Astrocyte of the cerebellum (primary cell): Measurements from ENCODE around the gene PDZD4.

Experiments used
- DNase-seq: peaks from one replicate; pipeline ENCODE4 v3.0.0-alpha.2; 2011; ENCODE audit warnings: low read depth
- H3K4me3 ChIP-seq: 2 replicates; pipeline ENCODE4 v1.5.1; 2011; ENCODE audit warnings: mild to moderate bottlenecking, low read depth, low read length, moderate library complexity
- CTCF ChIP-seq: IDR thresholded peaks from 2 replicates; pipeline ENCODE4 v1.5.1; 2012; ENCODE audit warnings: low read length, low read depth, moderate library complexity, mild to moderate bottlenecking; ENCODE audit errors: missing control alignments
- in situ Hi-C: cut with HindIII; loops from 2 replicates; pipeline ENCODE4 v1.10.0; 2017; ENCODE audit warnings: low sequenced_read_pairs

PDZD4 gene

GRCh38 chrX:153876112-153876491 lies 45.8 kb upstream of the PDZD4 start:
- no peak overlapping the region for H3K4me3 ChIP-seq
- DNase-seq: no peak
- in situ Hi-C loops: no loop called here
- TF ChIP-seq CTCF: no peak

- no peak overlapping the region for H3K4me3 ChIP-seq
- in situ Hi-C loops: no loop called here
- no peak for DNase-seq
- TF ChIP-seq CTCF: no peak
Measured at GRCh38 chrX:153875391-153876111, 45.2 kb upstream of the PDZD4 start.

GRCh38 chrX:153874366-153875125 lies 44.2 kb upstream of the PDZD4 start:
- DNase-seq: no peak
- no peak overlapping the region for H3K4me3 ChIP-seq
- in situ Hi-C loops: no loop called here
- TF ChIP-seq CTCF: no peak

- no peak for TF ChIP-seq CTCF
- H3K4me3 ChIP-seq: no peak overlapping the region
- no peak for DNase-seq
- in situ Hi-C loops: no loop called here
Measured at GRCh38 chrX:153874085-153874365, 43.7 kb upstream of the PDZD4 start.

GRCh38 chrX:153873282-153874084 lies 43.1 kb upstream of the PDZD4 start:
- TF ChIP-seq CTCF: no peak
- in situ Hi-C loops: no loop called here
- no peak overlapping the region for H3K4me3 ChIP-seq
- DNase-seq: no peak

- TF ChIP-seq CTCF: no peak
- no peak for DNase-seq
- no peak overlapping the region for H3K4me3 ChIP-seq
- in situ Hi-C loops: no loop called here
Measured at GRCh38 chrX:153871946-153872878, 41.9 kb upstream of the PDZD4 start.
